ENCODE data around the gene CD72.

The CD72 gene

DNA sequence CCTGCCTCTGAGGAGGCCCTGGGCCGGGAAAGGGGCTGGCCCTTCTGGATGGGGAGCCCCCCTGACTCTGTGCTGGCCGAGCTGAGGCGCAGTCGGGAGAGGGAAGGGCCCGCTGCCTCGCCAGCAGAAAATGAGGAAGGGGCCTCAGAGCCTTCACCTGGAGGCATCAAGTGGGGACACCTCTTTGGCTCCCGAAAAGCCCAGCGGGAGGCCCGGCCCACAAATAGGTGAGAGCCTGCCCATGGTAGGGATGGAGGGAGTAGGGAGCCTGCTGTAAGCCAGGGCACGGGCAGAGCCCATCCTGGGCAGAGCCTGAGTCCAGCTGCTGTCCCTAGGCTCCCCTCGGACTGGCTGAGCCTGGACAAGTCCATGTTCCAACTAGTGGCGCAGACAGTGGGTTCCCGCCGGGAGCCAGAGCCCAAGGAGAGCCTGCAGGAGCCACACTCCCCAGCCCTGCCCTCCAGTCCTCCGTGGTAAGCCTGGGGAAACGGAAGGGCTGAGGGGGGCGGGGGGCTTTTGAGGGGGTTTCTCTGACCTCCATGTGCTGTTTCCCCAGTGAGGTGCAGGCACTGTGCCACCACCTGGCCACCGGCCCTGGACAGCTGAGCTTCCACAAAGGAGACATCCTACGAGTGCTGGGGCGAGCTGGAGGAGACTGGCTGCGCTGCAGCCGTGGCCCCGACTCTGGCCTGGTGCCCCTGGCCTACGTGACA is 57.4 kb downstream of the CD72 start:
- Histone ChIP-seq H3K27ac (ENCODE audit: low read depth, low read length) (no peak overlapping the region), H3K36me3 (ENCODE audit: insufficient read depth, low read length) (peaks cover 33% of the 10 kb centered on the region), H3K4me3 (ENCODE audit: low read depth in 1 of 2, low read length in 2 of 2) (no peak overlapping the region), H3K9me3 (ENCODE audit: low read length) (no peaks in the 10 kb centered on the region), H3K4me1 (ENCODE audit: insufficient read depth, low read length) (peaks cover 31% of the 10 kb centered on the region), H3K9ac (ENCODE audit: low read length) (no peak overlapping the region), H3K27me3 (ENCODE audit: control insufficient read depth in 1 of 2, insufficient read depth in 2 of 2, low read length in 2 of 2) (no peaks in the 10 kb centered on the region)
